GM21825 (cell line): ENCODE data around the gene MT1HL1.
"Not testable (repeated sequence)": the region's sequence is repeated elsewhere in the genome, so short reads cannot be mapped to it uniquely, and the experiment has no call there.

Experiments
- ATAC-seq: cut with Tn5 transposase; IDR thresholded peaks from one replicate; pipeline ENCODE4 v1.9.1; 2021; ENCODE audit warnings: mild to moderate bottlenecking, moderate library complexity; ENCODE audit not compliant: unreplicated experiment

Gene MT1HL1

GRCh38 chr1:236979149-236979900 is 24.9 kb downstream of the MT1HL1 start:
- no peak for ATAC-seq

GRCh38 chr1:236978740-236979139 is 25.5 kb downstream of the MT1HL1 start:
- no peak for ATAC-seq

GRCh38 chr1:236975461-236975860 is 28.8 kb downstream of the MT1HL1 start:
- no peak for ATAC-seq

GRCh38 chr1:236974025-236974424 is 30.2 kb downstream of the MT1HL1 start:
- not testable (repeated sequence) for ATAC-seq

- no peak for ATAC-seq
These were observed 37.6 kb downstream of the MT1HL1 start for GRCh38 chr1:236966636-236967035.

- ATAC-seq: no peak
These were observed 40.3 kb downstream of the MT1HL1 start for GRCh38 chr1:236963920-236964319.

GRCh38 chr1:236959112-236959511 is 45.1 kb downstream of the MT1HL1 start:
- no peak for ATAC-seq

- no peak for ATAC-seq
These were observed 47.0 kb downstream of the MT1HL1 start for GRCh38 chr1:236957235-236957634.
